NCI-H1930 (cell line): ENCODE results near the gene CCDC66.

Experiments used
- DNase-seq, 2 experiments: peaks; one replicate each; lab custom pipeline; 2025; lab: John Stamatoyannopoulos, UW

Gene CCDC66

GRCh38 chr3:56621681-56622080 is 64.7 kb downstream of the CCDC66 start:
- DNase-seq, result no peak

DNA sequence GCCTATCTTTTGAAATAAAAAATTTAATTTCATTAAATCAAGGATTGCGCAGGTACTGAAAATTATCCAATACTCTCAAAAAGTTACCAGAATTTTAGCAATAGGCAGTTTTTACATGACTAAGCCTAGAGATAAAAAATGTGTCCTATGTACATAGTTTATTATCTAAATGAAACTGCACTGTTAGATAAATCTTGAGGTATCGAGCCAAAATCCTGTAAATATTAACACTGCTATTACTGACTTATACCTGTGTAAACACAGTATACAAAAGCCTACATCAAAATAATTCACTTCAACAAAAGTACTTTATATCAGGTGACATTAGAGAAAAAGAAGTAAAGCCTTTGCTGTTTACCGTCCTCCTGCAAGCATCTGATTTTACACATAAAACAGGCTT is 65.4 kb downstream of the CCDC66 start:
- no peak for DNase-seq

DNA sequence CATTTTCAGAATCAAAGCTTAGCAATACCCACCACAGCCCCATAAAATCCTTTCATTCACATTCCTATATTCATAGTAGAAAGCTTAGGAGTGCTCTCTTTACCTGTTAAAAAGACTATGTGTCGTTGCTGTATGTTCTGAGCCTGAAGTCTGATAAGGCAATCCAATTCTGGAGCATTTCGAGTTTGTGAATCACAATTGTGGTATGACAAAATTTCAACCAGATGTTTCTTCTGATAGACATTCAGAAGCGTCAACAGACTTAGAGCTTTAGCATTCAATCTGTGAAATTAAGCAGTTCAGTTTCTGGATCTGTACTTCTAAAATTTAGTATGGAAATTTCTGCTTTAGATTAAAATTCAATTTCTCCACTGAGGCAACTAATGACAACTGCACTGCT is 67.8 kb downstream of the CCDC66 start:
- DNase-seq, result no peak

- DNase-seq, result no peak
Observed at GRCh38 chr3:56629047-56629446, 72.1 kb downstream of the CCDC66 start.

GRCh38 chr3:56629451-56629850 is 72.5 kb downstream of the CCDC66 start:
- no peak for DNase-seq

DNA sequence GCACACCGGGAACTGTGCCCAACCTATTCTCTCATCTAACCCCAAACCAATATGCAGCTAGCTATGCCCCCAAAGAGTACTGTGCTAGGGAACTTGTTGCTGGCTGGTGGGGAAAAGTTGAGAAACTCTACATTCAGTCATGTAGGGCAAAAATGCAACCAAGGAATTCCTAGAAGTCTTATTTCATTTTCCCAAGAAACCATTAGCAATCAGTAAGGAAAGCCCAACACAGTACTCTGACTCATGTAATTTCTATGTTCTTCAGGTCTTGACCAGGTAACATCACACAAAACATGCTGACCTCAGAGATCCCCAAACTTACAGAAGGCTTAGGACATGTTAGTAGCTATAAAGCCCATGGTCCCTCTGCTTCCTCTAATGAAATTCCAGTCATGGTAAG is 74.0 kb downstream of the CCDC66 start:
- no peak for DNase-seq

GRCh38 chr3:56633181-56633580 is 76.2 kb downstream of the CCDC66 start:
- DNase-seq, result no peak

DNA sequence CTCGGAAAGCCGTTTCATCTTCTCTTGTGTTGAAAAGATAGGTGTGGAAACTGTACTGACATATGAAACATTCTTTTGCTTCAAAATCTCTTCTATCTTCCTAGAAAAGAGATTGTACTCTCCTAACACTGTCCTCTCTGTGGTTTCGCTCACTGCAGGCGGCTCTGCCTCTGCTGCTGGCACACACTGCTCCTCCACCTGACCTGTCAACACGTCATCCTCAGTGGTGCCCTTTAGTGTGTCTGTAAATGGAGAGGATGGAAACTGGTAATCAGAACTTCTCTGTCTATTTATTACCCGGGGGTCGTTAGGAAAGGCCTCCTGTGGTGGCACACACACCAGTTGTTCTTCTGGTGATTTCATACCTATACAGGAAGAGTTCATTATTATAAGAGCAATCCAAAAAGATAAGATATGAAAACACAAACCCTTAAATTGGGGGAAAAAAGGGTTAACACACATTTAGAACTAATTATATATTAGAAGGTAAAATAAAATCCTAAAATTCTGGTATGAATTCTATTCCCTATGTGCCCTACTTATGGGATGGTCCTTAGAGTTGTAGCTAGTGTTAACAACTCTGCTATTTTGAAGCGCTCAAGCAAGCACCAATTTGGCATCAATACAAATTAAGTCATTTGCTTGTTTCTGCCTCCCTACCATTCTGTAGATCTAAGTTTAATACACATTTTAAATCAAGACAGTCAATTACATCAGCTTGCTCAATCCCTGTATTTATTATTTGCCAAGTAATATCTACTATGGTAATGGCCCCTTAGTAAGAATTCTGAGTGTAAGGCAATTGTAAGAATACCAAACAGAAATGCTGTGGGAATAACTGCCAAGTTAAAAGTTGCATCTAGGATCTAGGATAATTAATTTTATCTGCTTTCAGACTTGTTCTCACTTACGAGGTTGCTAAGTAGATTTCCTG is 76.9 kb downstream of the CCDC66 start:
- DNase-seq, result no peak

DNA sequence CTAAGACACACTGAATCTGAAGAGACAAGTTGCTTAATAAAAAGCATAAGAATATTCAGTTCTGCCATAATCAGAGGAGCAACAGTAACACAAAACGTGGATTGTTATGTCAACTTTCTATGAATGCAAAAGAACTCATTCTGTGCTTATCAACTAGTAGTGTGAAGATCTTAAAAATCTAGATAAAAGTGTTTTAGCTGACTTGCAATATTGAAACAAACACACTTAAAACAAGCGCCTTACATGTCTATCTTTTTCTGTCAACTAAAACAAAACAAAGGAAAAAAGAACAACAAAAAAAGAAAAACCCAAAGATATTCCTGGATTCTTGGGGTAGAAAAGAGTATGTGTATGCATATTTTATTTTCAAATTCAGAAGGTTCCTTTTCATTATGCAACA is 88.4 kb downstream of the CCDC66 start:
- no peak for DNase-seq

GRCh38 chr3:56654460-56654859 is 97.5 kb downstream of the CCDC66 start:
- no peak for DNase-seq

GRCh38 chr3:56655709-56656108 is 98.7 kb downstream of the CCDC66 start:
- DNase-seq, result no peak

GRCh38 chr3:56664823-56665222 is 107.8 kb downstream of the CCDC66 start:
- no peak for DNase-seq

DNA sequence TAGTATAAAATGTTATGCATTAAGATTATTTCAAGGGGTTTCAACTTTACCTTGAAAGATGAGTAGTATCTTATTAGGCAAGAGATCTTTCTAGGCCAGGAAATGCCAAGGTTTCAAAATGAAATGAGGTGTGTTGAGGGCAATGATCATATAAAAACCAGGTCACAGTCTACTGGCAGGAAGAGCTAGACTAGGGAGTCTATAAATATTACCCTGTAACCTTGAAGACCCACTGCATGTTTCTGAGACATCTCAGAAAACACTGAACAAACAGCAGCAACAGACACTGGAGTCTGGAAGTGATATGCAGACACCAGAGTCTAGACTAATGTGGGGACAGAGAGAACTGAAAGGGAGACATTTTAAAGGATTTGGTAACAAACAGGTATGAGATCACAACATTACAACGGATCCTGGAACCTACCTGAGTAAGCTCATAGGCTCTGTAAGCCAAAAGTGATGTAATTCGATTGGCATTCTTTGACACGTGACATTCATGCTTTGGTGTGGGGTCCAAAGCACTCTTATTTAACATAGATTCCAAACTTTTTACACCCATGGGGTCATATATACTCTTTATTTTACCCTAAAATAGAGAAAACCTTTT is 111.1 kb downstream of the CCDC66 start:
- no peak for DNase-seq
